Measurements from ENCODE around the gene OTUD7B.

GRCh38 chr1:149899460-149900284 is 110.9 kb downstream of the OTUD7B start, which contains the start of gene BOLA1:
- TF ChIP-seq ESRRG (CRISPR knock-in tag; IDR thresholded peaks at IDR 0.05) = no peak
- TF ChIP-seq ZFP30 (CRISPR knock-in tag; IDR thresholded peaks at IDR 0.05) = no peak
- no peak for TF ChIP-seq PATZ1 (CRISPR knock-in tag; IDR thresholded peaks at IDR 0.05; ENCODE audit: borderline replicate concordance)
- TF ChIP-seq CREB5 (CRISPR knock-in tag; IDR thresholded peaks at IDR 0.05; ENCODE audit: low read depth) = no peak
- no peak; the same call in 1 of the 2 replicates for TF ChIP-seq ZFP3 (CRISPR knock-in tag; IDR thresholded peaks at IDR 0.05)
- peak; percentile 44; the same call in 1 of the 2 replicates for TF ChIP-seq CSDC2 (CRISPR knock-in tag; IDR thresholded peaks at IDR 0.05)
- TF ChIP-seq SNAI2 (CRISPR knock-in tag; IDR thresholded peaks at IDR 0.05) = no peak
- TF ChIP-seq ARNTL (CRISPR knock-in tag; IDR thresholded peaks at IDR 0.05; ENCODE audit: borderline replicate concordance, low read depth) = no peak
